GM19372 (cell line): ENCODE results near the gene MSL1.
"Not testable (repeated sequence)": the region's sequence is repeated elsewhere in the genome, so short reads cannot be mapped to it uniquely, and the experiment has no call there.

ENCODE experiments used
- ATAC-seq: cut with Tn5 transposase; IDR thresholded peaks from one replicate; pipeline ENCODE4 v1.9.1; 2021; ENCODE audit warnings: mild to moderate bottlenecking, low read depth, moderate library complexity; ENCODE audit not compliant: unreplicated experiment

MSL1 gene

DNA sequence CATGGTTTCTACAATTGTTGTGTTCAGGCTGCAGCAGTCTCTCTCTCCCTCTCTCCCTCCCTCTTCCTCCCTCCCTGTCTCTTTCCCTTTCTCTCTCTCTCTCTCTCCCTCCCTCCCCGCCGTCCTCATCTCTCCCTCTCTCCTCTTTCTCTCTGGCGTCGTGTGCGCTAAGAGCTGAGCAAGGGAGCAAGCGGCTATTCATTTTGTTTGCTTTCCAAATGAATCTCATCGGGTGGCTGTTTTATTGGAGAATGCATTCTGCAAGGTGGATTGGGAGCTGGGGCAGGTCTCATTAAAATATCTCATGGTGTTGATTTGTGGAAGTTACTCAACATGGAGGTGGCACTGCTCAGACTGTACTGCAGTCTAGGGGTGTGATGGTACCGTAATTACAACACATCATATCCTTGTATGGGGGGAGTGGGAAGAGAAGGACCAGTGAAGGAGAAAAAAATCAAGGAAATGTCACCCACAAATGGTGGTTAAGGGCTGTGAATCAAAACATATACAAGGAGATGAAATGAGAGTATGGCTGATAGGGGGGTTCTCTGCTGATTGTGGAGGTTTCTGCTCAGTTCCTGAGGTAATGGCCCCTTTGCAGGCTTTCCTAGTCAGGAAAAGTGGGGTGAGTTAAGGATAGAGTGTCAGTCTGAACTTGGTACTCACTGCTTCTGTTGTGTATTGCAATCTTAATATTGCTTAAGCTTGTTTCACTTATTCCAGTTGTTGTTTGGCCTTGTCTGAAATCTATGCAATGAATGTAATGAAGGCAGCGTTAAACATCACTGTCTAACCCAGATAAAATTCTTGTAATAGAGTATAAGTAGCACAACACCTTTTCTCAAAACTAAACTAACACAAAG, 2.7 kb downstream of the MSL1 start:
- ATAC-seq, result no peak

DNA sequence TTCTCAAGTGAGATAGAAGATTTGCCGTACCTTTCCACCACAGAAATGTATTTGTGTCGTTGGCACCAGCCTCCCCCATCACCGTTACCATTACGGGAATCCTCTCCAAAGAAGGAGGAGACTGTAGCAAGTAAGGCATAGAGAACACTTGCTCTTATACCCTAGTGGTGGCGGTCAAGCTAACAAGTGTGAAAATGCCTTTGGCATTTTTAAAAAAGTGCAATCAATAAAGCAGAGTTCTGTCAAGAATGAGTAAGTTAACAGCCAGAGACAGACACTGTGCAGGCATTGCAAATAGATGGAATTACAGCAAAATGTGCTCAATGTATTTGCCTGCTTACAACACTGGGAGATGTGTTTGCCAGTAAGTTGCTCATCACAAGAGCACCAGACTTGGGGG, 7.7 kb downstream of the MSL1 start:
- ATAC-seq, result no peak

DNA sequence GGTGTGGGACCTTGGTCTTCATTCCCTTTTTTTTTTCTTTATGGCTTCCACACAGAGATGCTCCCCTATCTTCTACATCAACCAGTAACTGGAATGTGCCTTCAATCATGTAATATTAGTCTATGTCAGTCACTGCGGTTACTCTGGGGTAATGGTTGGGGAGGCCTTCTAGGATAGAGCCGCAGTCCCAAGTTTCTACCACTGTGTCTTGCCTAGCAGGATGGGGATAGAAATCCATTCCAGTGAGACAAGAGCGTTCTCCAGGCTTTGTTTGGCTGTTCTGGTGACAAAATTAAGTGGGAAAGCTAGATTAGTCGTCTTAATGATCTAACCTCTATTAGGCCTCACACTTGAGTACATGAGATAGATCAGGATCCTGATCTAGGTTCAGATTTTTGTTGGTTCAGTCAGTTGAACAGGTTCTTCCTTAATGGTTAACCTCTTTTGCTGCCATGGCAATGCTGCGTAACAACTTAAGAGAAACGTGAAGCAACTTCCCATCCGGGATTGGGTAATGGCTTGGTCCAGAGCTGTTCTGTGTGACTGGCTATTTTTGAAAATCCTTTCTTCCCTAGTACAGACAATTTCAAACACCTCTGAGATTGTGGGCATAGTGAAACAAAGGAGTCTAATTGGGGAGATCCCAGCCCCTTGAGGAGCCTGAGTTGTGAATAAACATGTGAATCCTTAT, 8.7 kb downstream of the MSL1 start:
- ATAC-seq, result no peak

DNA sequence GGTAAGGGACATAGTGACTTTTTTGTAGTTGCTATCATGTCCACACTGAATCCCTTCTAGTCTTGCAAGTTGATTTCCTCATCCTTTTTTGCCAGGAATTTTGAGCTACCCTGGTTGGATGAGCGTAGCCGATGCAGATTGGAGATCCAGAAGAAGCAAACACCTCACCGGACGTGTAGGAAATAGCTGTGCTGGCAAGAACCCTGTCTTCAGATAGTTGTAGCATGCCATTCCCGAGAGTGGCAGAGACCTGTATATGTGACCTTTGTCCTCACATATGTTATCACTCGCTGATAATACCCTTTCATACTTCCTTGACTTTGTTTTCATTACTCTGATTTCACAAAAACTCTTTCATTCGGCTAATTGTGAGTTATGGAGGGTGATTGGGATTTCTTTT, 12.4 kb downstream of the MSL1 start:
- no peak for ATAC-seq

DNA sequence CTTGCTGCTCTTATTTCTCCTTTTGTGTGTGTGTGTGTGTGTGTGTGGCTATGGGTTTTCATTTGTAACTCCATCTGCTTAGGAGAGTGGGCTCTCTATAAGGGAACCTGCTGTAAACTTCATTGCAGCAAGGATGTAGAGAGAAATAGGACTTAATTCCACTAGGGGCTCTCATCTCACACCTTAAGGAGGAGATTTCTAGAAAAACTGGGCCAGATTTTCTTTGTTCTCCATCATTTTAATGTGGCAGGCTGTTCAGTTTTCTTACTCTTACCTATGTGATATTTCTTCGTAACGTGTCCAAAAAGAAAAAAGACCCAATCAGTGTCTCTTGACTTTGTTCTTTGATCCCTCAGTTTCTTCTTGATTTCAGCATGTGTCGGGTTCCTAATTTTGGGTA, 14.0 kb downstream of the MSL1 start:
- ATAC-seq, result no peak

DNA sequence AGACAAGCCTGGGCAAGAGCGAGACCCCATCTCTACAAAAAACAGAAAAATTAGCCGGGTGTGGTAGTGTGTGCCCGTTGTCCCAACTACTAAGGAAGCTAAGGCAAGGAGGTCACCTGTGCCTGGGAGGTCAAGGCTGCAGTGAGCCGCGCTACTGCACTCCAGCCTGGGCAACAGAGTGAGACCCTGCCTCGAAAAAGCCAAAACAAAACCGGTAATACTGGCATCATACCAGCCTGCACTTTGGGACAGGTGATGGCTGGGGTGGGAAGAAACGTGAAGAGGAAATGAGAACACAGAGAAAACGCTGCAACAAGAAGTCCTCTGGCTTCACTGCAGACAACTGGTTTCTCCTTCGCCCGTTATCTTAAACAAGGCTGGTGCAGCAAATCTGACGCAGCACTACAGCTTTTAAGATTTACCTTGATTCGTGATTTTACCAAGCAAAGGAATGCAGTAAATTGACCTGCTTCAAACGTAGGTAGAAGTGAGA, 17.8 kb downstream of the MSL1 start:
- peak; percentile 22 for ATAC-seq

DNA sequence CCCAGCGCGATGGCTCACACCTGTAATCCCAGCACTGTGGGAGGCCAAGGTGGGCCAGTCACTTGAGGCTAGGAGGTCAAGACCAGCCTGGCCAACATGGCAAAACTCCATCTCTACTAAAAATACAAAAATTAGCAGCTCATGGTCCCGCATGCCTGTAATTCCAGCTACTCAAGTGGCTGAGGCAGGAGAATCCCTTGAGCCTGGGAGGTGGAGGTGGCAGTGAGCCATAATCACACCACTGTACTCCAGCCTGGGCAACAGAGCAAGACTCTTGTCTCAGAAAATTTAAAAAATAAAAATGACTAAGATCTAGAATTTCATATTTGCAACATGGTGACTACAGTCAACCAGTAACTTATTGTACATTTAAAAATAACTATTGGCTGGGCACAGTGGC, 21.4 kb downstream of the MSL1 start:
- not testable (repeated sequence) for ATAC-seq

DNA sequence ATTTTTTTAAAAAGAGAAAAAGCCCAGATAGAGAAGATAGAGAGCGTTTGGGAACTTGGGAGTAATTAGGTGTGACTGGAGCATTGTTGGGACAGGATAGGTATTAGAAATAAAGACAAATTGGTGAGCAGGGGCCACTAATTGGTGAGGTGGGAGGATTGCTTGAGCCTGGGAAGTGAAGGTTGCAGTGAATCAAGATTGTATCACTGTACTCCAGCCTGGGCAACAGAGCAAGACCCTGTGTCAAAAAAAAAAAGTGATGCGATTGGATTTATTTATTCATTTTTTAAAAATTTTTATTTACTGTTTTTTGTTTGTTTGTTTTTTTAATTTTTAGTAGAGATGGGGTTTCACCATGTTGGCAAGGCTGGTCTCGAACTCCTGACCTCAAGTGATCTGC, 23.7 kb downstream of the MSL1 start:
- no peak for ATAC-seq

DNA sequence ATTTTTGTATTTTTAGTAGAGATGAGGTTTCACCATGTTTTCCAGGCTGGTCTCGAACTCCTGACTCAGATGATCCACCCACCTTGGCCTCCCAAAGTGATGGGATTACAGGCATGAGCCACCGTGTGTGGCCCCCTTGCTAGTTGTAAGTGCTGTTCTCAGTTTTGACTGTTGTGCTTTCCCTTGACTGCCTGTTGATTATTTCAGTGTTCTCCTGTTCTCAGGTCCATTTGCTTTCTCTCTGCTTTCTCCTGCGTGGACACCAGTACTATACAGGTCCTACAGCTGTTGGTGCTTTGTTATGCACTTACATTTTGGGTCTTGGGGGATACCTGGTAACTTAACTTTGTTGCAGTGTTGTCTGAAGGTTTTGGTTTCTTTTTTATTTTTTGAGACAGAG, 26.8 kb downstream of the MSL1 start:
- ATAC-seq, result no peak

DNA sequence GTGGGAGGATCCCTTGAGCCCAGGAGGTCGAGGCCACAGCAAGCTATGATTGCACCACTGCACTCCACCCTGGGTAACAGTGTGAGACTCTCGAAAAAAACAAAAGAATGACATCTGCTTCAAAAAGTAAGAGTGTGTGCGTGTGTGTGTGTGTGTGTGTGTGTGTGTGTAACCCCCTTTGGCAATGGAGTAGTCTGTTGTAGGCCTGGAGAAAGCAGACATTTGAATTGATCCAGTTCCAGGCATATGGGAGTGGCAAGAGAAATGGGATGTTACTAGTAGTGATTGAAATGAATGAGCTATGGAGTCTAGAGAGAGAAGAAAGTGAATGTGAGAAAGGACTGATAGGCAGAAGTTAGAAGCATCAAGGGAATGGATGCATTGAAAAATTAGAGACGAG, 28.5 kb downstream of the MSL1 start:
- ATAC-seq, result no peak

DNA sequence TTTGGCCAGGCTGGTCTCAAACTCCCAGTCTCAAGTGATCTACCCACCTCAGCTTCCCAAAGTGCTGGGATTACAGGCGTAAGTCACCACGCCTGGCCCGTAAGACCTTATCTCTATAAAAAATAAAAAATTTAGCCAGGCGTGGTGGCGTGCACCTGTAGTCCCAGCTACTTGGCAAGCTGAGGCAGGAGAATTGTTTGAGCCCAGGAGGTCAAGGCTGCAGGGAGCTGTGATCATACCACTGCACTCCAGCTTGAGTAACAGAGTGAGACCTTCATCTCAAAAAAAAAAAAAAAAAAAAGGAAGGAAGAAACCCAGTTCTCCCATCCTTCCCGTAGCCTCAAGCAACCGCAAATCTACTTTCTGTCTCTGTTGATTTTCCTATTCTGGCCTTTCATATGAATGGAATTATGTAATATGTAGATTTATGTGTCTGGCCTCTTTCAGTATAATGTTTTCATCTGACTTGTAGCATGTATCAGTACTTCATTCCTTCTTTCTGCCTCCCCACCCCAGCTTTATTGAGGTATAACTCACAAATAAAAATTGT, 29.7 kb downstream of the MSL1 start:
- no peak for ATAC-seq

DNA sequence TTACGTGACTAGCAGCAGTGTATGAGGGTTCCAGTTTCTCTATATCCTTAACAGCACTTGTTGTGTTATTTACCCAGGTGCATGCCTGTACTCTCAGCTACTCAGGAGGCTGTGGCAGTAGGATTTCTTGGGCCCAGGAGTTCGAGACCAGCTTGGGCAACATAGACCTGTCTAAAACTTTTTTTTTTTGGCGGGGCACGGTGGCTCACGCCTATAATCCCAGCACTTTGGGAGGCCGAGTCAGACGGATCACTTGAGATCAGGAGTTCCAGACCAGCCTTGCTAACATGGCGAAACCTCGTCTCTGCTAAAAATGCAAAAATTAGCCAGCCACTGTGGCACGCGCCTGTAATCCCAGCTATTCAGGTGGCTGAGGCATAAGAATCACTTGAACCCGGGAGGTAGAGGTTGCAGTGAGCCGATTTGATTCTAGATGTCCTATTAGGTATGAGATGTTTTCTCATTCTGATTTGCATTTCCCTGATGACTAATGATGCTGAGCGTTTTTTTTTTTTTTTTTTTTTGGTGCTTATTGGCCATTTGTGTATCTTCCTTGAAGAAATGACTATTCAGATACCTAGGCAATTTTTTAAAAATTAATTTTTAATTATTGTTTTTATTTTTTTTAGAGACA, 31.9 kb downstream of the MSL1 start:
- ATAC-seq, result no peak

DNA sequence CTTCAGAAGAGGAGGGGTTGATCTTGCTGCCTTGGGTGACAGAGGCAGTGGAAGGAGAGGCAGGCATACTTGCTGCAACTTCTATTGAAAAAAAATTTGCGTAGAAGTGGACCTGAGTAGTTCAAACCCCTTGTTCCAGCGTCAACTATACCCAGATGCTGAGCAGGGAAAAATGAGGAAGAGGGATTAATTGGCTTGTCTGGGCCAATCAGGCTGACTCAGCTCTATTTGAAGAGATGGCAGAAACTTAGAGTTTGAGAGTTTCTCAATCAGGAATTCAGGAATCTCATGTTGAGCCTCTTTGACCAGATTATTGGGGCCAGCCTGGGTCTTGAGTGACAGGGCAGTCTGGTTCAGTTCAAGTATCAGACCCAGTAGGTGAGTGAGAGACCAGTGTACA, 36.2 kb downstream of the MSL1 start:
- ATAC-seq, result no peak

DNA sequence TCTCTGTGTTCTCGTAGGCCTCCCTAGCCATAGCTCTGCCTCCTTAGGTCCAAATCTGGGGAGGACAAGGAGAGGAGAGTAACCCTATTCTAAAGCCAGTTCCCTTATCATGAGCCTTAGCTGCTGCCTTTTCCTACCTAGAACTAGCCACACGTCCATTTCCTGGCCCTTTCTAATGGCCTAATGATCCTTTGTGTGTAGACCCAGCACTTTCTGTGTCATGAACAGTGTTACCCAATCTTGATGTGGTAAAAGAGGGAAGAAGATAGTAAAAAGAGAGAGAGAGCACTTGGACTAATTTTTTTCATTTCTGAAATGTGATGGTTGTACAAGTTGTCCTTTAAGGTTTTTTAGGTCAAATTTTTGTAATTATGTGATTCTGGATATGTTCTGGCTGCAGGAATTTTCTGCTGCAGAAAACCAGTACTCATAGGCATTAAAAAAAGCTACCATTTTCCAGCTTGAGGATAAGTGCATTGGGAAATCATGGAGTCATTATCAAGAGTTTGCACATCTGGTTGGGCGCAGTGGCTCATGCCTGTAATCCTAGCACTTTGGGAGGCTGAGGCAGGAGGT, 36.8 kb downstream of the MSL1 start:
- ATAC-seq, result no peak

DNA sequence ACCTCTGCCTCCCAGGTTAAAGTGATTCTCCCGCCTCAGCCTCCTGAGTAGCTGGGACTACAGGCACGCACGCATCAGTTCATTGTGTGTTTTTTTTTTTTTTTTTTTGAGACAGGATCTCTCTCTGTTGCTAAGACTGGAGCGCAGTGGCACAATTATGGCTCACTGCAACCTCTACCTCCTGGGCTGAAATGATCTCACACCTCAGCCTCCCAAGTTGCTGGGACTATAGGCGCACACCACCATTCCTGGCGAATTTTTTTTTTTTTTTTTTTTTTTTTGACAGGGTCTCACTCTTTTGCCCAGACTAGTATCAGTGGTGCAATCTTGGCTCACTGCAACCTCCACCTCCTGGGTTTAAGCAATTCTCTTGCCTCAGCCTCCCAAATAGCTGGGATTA, 37.7 kb downstream of the MSL1 start:
- ATAC-seq, result no peak

DNA sequence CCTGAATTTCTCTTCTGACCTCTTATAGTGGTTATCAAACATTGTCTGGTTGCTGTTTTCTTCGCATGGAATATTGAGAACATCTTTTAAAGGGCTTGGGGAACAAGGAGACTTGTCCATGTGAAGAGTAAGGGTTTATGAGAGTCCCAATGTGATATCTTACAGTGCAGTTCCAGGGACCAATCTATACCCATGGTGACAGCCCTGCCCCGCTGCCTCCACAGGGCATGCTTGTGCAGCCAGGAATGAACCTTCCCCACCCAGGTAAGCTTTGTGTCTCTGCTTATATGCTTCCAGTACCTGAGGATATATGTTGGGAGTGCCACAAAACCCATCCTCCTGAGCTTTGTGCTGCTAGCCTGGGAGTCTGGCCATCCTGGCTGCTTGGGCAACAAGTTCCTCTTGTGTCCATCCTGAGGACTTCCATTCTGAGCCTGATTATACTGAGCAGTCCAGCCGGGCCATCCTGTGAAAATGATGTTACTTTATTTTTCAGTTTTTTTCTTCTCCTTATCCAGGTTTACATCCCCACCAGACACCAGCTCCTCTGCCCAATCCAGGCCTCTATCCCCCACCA, 46.0 kb downstream of the MSL1 start:
- no peak for ATAC-seq

DNA sequence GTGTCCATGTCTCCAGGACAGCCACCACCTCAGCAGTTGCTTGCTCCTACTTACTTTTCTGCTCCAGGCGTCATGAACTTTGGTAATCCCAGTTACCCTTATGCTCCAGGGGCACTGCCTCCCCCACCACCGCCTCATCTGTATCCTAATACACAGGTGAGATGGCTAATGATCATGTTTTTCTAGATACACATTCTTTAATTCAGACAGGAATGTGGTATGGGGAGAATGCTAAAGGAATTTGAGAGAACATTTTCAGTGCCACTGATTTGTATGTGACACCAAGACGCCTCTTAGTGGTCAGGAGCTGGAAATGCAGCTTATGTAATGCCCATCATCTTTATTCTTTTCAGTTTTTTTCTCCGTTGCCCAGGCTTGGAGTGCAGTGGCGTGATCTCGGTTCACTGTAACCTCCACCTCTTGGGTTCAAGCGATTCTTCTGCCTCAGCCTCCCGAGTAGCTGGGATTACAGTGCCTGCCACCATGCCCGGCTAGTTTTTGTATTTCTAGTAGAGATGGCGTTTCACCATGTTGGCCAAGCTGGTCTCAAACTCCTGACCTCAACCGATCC, 46.6 kb downstream of the MSL1 start:
- ATAC-seq, result no peak

DNA sequence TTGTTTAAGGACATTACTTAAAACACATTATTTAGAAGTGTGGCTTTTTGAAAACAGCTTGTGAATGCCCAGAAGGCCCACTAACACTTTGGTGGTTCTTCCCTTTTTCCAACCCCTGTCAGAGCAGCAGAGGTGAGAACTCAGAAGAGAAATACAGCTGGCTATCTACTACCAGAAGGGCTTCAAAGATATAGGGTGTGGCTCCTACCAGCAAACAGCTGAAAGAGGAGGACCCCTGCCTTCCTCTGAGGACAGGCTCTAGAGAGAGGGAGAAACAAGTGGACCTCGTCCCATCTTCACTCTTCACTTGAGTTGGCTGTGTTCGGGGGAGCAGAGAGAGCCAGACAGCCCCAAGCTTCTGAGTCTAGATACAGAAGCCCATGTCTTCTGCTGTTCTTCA, 48.6 kb downstream of the MSL1 start:
- no peak for ATAC-seq

DNA sequence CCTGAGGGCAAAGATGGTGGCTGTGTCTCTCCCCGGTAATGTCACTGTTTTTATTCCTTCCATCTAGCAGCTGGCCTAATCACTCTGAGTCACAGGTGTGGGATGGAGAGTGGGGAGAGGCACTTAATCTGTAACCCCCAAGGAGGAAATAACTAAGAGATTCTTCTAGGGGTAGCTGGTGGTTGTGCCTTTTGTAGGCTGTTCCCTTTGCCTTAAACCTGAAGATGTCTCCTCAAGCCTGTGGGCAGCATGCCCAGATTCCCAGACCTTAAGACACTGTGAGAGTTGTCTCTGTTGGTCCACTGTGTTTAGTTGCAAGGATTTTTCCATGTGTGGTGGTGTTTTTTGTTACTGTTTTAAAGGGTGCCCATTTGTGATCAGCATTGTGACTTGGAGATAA, 50.0 kb downstream of the MSL1 start:
- no peak for ATAC-seq

DNA sequence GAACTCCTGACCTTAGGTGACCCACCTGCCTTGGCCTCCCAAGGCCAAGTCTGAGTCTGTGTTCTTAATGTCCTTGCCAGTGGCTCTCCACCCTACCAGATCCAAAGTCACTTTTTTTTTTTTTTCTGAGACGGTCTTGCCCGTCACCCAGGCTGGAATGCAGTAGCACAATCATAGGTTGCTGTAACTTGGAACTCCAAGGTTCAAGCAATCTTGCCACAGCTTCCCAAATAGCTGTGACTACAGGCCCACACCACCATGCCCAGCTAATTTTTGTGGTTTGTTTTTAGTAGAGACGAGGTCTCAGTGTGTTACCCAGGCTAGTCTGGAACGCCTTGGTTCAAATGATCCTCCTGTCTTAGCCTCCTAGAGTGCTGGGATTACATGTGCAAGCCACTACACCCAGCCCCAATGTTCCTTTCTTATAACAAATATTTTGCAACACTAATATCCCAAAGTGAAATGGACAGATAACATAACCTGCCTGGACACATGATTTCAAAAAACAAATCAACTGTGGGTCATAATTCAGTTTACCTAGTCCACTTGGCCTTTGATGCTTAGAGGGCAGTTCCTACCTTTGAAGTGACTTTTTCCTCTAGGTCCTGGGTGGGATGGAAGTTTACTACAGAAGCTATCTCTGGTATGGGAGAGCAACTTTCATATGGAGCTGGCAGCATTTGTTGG, 51.5 kb downstream of the MSL1 start:
- ATAC-seq, result no peak
